ENCODE results near the gene SNPH.
"Not testable (repeated sequence)": the region's sequence is repeated elsewhere in the genome, so short reads cannot be mapped to it uniquely, and the experiment has no call there.

The SNPH gene

DNA sequence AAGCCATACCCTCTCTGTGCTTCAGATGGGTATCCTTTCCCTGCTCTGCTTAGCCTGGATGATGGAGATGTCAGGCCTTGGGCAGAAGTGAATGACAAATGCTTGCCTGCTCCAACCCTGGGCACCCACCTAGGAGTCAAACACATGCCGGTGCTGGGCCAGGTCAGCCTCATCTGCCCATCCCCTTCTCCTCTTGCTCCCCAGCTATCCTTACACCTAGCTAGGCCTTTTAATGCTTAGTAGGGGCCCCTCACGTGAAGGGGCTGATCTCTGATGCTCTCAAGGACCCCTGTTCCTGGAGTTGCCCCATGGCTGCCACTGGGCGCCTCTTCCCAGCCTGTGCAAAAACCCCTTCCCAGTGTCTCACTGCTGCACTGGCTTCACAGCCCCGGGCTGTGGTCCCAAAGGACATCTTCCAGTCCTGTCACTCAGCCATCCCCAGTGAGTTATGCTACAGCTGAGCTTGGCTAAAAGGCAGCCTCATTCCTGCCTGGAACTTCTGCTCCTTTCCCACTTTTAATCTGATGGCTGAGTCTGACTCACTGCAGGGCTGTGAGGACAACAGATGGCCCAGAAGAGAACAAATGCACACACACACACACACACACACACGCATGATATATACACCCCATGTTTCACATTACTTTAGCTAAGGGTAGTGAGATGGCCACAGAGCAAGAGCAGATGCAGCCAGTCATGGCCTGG is 75.6 kb downstream of the SNPH start:
- no peak for DNase-seq

- DNase-seq = not testable (repeated sequence)
These were observed 77.5 kb downstream of the SNPH start for GRCh38 chr20:1343446-1344124.

DNA sequence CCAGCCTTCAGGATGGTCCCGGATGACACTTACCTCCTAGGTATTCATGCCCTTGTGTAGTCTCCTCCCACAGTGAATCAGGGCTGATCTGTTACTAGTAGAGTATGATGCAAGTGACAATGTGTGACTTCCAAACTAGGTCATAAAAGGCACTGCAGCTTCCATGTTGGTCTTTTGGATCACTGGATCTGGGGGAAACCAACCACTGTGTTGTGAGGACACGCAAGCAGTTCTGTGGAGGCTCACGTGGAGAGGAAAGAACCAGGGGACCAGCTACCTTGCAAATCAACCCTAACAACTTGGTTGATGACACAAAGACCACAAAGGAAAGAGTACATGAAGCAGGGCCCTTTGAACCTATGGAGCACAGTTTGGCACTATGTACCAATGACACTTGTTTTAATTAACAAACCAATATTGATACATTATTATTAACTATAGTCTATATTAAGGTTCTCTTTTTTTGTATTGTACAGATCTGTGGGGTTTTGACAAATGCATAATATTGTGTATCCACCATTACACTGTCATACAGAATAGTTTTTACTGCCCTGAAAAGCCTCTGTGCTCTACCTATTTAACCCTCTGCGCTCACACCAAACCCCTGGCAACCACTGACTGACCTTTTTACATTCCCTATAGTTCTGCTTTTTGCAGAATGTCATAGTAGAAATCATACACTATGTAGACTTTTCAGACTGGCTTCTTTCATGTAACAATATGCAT is 79.1 kb downstream of the SNPH start:
- no peak for DNase-seq

DNA sequence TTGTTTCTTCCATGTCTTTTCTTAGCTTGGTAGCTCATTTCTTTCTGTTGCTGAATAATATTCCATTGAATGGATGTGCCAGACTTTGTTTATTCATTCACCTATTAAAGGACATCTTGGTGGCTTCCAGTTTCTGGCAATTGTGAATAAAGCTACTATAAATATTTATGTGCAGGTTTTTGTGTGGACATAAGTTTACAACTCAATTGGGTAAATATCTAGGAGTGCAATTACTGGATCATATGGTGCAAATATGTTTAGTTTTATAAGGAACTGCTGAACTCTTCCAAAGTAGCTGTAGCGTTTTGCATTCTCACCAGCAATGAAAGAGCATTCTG is 79.6 kb downstream of the SNPH start:
- DNase-seq = no peak

DNA sequence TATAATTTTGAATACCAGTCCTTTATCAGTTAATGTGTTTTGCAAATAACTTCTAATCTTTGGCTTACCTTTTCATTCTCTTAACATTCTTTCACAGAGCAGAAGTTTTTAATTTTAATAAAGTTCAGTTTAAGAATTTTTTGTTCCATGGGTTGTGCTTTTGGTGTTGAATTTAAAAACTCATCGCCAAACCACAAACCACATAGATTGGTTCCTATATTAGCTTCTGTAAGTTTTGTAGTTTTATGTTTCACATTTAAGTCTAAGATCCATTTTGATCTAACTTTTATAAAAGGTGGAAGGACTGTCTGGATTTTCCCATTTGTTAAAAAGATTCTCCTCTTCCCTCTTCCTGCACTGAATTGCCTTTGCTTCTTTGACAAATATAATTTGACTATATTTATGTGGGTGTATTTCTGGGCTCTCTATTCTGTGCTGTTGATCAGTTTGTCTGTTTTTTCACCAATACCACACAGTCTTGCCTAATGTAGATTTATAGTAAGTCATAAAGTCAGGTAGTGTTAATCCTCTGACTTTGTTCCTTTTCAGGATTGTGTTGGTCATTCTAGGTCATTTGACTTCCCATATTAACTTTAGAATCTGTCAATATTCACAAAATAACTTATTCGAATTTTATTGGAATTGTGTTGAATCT is 80.3 kb downstream of the SNPH start:
- no peak for DNase-seq

- DNase-seq = no peak
These were observed 87.9 kb downstream of the SNPH start for GRCh38 chr20:1353956-1354355.

GRCh38 chr20:1357921-1358671 is 92.0 kb downstream of the SNPH start:
- DNase-seq = no peak
